GM20000 (cell line): ENCODE measurements around the gene TBCK.

Experiments used
- DNase-seq: peaks from one replicate; pipeline ENCODE4 v3.0.0; 2012; ENCODE audit warnings: low spot score
- TF ChIP-seq, protein P1 (sequence below): IDR thresholded peaks from 2 replicates; pipeline ENCODE4 v1.5.1; 2012; ENCODE audit warnings: mild to moderate bottlenecking, control low read depth; ENCODE audit errors: extremely low read depth, missing control alignments

The TBCK gene

DNA sequence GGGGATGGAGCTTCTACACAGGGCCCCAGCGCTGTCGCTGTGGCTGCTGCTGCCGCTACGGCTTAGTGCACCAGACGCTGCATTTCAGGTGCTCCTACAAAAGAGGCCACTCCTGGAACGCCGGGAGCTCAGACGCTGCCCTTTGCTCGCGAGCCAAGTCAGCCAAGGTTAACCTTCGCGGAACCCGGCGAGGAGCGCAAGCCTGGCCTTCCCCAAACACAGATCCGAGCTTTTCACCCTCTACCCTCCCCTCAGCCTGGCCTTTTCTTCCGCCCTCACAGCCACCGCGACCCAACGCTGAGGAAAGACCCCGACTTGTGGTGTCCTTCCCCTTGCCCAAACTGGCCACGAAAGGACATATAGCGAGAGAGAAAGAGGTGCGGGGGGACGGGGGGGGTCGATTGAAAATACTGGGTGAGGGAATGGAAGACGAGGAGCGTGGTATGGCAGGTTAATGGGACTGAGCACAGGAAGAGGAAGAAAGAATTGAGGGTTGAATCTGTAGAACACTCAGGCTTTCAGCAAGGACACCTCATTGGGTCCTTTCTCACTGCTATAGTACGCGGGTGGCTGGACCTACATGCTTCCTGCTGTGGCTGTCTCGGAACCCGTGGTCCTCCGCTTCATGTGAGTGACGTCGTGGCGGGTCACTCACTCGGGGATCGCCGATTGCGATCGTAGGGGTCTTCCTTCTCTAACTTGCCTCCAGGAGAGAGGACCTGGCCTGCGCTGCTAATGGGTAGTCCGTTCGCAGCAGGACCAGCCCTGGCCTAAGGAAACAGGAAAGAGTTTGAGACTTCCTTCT lies at the start of gene TBCK, which contains the start of gene AIMP1:
Gene TBCK, minus strand, starts transcription at position 242 of the 805 bp plus-strand sequence. CDS start 7,249 bp downstream, outside the sequence.
Gene AIMP1, plus strand, starts transcription at position 583 of the 805 bp plus-strand sequence. CDS start 8,460 bp downstream, outside the sequence.
- peak; percentile 88 for DNase-seq
- TF ChIP-seq, protein P1, sequence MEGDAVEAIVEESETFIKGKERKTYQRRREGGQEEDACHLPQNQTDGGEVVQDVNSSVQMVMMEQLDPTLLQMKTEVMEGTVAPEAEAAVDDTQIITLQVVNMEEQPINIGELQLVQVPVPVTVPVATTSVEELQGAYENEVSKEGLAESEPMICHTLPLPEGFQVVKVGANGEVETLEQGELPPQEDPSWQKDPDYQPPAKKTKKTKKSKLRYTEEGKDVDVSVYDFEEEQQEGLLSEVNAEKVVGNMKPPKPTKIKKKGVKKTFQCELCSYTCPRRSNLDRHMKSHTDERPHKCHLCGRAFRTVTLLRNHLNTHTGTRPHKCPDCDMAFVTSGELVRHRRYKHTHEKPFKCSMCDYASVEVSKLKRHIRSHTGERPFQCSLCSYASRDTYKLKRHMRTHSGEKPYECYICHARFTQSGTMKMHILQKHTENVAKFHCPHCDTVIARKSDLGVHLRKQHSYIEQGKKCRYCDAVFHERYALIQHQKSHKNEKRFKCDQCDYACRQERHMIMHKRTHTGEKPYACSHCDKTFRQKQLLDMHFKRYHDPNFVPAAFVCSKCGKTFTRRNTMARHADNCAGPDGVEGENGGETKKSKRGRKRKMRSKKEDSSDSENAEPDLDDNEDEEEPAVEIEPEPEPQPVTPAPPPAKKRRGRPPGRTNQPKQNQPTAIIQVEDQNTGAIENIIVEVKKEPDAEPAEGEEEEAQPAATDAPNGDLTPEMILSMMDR: no peak

DNA sequence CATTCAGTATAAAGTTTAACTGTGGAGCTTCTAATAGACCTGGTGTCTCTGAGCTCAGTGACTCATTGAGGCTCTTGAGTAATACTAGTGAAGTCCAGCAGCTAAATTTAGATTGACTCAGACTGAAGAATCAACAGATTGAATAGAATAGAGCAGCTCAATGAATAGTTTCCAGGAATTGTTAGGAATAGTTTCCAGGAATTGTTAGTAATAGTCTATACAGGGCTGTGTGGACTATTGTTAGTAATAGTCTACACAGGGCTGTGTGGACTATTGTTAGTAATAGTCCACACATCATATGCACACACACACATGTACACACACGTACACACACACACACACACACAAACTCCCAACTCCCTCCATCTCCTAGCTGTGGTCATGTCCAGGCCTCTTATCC lies 49.6 kb upstream of the TBCK start:
- DNase-seq: no peak
- TF ChIP-seq, protein P1: no peak

DNA sequence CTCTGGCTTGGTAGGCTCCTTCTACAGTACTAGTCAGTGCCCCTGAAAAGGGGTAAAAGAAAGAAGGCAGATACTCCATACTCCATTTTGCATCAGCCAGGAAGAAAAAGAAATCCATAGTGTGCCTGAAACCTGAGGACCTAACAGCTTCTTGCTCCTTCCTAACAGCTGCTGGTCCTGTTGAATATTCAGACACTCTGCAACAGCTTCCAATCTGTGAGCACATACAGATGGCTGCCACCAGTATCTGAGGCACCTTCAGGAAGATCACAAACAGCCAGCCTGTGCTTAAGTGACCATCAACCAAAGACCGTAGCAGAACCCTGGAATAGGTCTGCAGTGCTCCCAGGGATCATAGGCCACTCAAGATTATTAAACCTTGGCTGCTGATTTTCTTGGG lies 48.3 kb upstream of the TBCK start:
- TF ChIP-seq, protein P1: no peak
- DNase-seq: no peak

DNA sequence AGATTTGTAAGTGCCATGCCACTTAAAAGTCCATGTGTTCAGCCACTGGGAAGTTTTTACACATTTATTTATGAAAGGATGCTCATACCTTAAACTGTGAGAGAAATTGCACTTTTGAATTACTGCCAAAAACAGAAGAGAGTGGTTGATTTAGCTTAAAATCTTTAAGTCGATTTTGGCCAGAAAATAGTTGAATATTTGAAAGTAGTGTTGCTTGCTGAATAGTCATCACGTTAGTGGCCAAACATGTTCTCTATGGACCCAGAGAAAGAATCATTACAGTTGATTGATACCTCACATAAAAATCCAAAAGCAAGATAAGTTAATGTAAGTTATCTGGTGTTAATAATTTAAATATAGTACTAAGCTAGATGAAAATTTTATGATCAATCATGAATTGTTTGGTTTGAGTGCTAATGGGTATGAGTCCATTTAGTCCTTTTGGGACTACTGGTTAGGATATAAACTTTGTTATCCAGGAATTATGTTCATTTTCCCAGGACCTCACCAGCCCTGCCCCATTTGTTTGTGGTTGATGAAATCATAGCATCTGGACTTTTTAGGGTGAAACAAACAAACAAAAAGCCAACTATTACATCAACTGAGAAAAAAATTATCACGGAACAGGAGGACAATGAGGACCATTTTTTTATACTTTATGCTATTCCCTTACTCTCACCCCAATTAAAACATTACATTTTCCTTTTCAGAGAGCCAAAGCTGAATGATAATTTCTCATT lies 46.2 kb upstream of the TBCK start:
- DNase-seq: no peak
- TF ChIP-seq, protein P1: no peak

DNA sequence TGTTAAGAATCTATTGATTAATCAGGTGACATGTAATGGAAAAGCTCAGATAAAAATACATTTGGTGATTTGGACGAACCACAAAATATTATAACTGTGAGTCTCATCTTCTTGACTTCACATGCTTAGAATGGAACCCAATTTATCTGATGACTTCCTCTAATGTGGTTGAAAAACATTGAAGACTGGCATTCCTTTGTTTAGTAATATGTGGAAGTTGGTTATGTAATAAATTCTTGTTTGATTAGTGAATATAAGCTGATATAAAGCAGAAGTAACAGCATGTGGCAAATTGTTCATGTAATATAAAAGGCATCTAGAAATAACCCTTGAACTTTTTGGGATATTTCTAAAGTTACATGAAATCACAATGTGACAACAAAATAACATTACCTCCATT lies 42.9 kb upstream of the TBCK start:
- TF ChIP-seq, protein P1: no peak
- DNase-seq: no peak

DNA sequence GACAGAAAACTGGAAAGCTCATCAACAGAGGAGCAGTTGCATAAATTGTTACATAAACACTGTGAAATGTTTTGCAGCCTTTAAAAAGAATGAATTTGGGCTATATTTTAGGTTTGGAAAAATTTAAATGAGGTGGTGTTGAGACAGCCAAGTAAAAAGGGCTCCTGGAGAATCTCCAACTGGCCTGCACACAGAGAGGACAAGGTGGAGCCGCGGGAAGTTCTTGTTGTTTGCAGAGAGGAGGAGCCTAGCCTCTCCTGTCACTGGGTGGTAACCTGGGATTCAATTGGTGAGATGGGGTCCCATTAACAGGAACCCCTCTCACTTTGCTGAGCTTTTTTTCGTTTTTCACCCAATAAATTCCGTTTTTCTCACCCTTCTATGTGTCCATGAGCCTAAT lies 39.2 kb upstream of the TBCK start:
- TF ChIP-seq, protein P1: no peak
- no peak for DNase-seq

DNA sequence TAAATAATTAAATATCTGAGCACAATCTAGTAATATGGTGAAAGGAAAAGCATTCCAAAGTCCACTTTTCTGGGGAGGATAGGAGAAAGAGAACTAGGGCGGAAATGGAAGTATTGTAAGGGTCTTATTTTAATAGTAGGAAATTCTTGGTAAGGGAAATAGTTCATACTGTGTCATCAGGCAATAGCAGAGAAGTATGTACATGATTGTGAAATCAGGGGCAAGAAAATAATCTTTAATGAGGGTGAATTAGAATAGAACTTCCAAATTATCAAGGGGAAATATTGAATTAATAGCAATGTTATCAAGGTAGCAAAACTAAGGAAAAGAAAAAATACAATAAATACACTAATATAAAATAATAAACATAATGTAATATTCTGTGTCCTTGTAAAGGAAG lies 37.8 kb upstream of the TBCK start:
- no peak for DNase-seq

More for the DNA sequence above, 37.8 kb upstream of the TBCK start:
- TF ChIP-seq, protein P1: no peak
